Neural cell (in vitro differentiated cells): Measurements from ENCODE around the gene SPATA9.

Source experiments
- MXI1 ChIP-seq: fragments of 450-650 bp; conservative IDR thresholded peaks from 2 replicates; pipeline ENCODE4 v1.6.1; 2014; ENCODE audit warnings: antibody characterized with exemption, mild to moderate bottlenecking; ENCODE audit not compliant: poor library complexity, severe bottlenecking
- POLR2AphosphoS5 ChIP-seq: IDR thresholded peaks from 2 replicates; pipeline ENCODE4 v1.6.1; 2012
- TF ChIP-seq, protein P1 (sequence below): fragments of 450-650 bp; IDR thresholded peaks from 2 replicates; pipeline ENCODE4 v1.5.1; 2014; ENCODE audit warnings: antibody characterized with exemption, mild to moderate bottlenecking, moderate library complexity; ENCODE audit not compliant: poor library complexity, severe bottlenecking

DNA sequence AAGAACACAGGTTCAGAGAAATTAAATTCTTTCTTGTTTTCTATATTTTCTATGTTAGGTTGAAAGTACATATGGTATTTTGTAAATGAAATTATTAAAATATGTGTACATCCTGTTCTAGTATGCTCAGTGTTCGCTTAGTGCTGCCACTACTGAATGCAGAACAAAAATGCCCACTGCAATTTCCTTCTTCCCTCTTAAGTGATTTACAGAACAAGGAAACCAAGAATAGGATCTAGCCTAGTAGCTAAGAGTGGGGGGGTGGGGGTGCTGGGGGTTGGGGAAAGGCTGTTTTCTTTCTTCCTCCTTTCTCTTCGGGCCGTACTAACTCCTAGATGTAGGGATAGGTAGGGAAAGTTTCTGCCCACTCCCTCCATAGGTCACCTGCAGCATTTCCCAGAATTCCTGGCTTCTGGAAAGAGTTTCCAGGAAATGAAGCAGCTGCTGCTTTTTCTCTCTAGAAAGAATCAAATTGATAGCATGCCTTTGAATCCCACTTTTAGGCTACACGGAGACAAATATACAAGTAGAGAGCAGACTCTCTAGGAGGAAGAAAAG, 15.7 kb downstream of the SPATA9 start:
- TF ChIP-seq POLR2AphosphoS5: no peak
- TF ChIP-seq, protein P1, sequence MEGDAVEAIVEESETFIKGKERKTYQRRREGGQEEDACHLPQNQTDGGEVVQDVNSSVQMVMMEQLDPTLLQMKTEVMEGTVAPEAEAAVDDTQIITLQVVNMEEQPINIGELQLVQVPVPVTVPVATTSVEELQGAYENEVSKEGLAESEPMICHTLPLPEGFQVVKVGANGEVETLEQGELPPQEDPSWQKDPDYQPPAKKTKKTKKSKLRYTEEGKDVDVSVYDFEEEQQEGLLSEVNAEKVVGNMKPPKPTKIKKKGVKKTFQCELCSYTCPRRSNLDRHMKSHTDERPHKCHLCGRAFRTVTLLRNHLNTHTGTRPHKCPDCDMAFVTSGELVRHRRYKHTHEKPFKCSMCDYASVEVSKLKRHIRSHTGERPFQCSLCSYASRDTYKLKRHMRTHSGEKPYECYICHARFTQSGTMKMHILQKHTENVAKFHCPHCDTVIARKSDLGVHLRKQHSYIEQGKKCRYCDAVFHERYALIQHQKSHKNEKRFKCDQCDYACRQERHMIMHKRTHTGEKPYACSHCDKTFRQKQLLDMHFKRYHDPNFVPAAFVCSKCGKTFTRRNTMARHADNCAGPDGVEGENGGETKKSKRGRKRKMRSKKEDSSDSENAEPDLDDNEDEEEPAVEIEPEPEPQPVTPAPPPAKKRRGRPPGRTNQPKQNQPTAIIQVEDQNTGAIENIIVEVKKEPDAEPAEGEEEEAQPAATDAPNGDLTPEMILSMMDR: no peak
- TF ChIP-seq MXI1: no peak
